GM23248 (cell line): Measurements from ENCODE around the gene ATP8A1.

Experiments
- EZH2 ChIP-seq: fragments of 200-600 bp; sonication (generic); IDR thresholded peaks from 2 replicates; pipeline ENCODE4 v1.6.1; 2018; ENCODE audit warnings: antibody characterized with exemption, mild to moderate bottlenecking; ENCODE audit not compliant: insufficient read depth, poor library complexity, severe bottlenecking
- EZH2phosphoT487 ChIP-seq: fragments of 200-600 bp; sonication (generic); IDR thresholded peaks from 2 replicates; pipeline ENCODE4 v1.6.1; 2018; ENCODE audit warnings: antibody characterized with exemption, moderate library complexity, mild to moderate bottlenecking, low read depth; ENCODE audit not compliant: insufficient read depth

DNA sequence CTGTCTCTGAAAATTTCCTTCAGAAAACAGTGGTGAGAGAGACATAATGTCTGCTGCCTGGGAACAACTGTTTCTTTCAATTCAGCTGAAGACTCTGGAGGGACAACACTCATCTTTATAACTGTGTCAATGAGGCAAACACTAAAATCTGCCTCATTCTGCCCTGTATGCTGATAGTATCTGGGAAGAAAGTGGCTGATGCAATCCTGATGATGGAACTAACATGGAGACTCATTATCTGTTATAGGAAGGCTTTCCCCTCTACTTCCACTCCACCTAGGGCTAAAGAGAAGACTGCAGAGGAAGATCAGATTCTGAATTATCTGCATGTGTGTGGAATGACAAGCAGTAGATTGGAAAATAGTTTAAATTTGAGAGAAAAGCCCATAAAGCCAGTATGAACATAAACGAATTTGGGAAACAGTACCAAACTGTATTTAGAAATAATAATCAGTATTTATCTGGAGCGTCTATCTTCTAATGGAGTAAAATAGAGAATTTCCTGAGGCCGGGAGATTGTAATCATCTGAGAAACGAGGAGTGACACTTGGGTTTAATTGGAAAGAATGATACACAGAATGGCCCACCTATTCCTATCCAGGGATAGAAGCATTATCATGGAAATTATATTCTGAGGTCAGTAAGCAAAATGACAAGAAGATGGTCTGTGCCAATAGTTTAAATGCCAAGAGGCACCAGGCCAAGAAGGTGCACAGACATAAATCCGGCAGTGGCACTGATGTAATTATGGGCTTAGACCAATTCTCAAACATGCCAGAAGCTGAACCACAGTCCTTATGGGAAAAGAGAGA, 174.2 kb downstream of the ATP8A1 start:
- TF ChIP-seq EZH2phosphoT487, result no peak
- no peak for TF ChIP-seq EZH2
